ENCODE results near the gene ISG20. TPM values are rescaled to one million over a fixed set of nuclear protein-coding genes. Genes with fewer than 3 reads are reported as not detected.
"Not testable (repeated sequence)": the region's sequence is repeated elsewhere in the genome, so short reads cannot be mapped to it uniquely, and the experiment has no call there.

Gene ISG20
- polyA plus RNA-seq, 1 donor (not counting 4 experiments of a cell fraction or from before 2014, with no cell fraction given) = 8.9 TPM

DNA sequence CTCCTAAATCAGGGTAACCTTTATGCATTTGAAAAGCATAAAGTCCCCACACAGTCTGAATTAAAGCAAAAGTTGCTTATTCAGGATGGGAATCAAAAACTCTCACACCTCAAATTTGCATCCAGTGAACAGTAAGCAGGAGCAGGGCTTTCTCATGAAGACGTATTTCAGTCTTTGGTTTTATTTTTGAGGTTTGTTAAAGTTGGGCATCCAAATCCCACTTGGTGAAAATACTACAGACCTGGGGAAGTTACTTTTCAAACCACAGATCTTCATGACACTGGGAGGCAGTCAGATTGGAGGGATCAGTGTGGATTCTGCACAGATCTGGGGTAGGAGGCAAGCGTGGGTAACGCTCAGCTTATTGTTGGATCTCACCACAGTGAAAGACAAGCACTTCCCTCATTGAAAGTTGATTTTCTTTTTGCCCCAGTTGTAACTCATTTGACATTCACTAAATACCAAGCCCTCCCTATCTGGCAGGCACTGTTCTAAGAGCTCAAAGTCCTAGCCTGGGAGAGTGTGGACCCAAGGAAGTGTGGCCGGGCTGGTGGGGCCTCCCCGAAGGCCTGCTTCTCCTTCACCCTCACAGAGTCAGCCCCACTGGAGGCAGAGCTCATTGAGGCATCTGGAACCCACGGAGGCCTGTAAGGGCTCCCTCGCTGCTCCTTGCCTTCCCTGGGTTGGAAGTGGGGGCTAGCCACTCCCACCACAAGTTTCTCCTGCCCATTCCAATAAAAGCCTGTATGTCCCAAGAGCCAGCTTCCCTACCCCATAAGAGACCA is 783 bp upstream of the ISG20 start:
- Histone ChIP-seq H3K9me1 (ENCODE audit: control insufficient read depth, extremely low read depth, insufficient read depth, low read length) (peaks cover 3% of the 10 kb centered on the region), H3K4me3 (ENCODE audit: control insufficient read depth in 2 of 3, extremely low read depth in 1 of 3, insufficient read depth in 2 of 3, low read depth in 1 of 3, low read length in 3 of 3) (peak overlapping the region in 2 of 3 experiments; percentile 9 to 35), H2AFZ (ENCODE audit: control insufficient read depth, low read length) (no peak overlapping the region), H4K20me1 (ENCODE audit: control insufficient read depth, extremely low read depth, insufficient read depth, low read length) (no peaks in the 10 kb centered on the region), H3K4me2 (ENCODE audit: control insufficient read depth, extremely low read depth, insufficient read depth, low read depth, low read length) (peak overlapping the region; percentile 75), H3K9ac (ENCODE audit: control insufficient read depth, extremely low read depth, insufficient read depth, low read length) (peak overlapping the region; percentile 78), H3K79me2 (ENCODE audit: control insufficient read depth, insufficient read depth, low read length) (no peaks in the 10 kb centered on the region), H3K27me3 (ENCODE audit: control insufficient read depth, extremely low read depth, insufficient read depth, low read length) (no peaks in the 10 kb centered on the region), H3K27ac (ENCODE audit: control insufficient read depth, insufficient read depth, low read length) (peak overlapping the region; percentile 92), H3K36me3 (ENCODE audit: control insufficient read depth in 2 of 2, extremely low read depth in 1 of 2, insufficient read depth in 2 of 2, low read length in 2 of 2) (peaks cover 2 to 13% of the 10 kb centered on the region in 2 experiments), H3K4me1 (ENCODE audit: control insufficient read depth, extremely low read depth, insufficient read depth, low read length) (peaks cover 33% of the 10 kb centered on the region), H3K9me3 (ENCODE audit: control insufficient read depth, low read depth, low read length) (no peaks in the 10 kb centered on the region)
- dilution Hi-C loops (cut with MboI; ENCODE audit: extremely low pct_ligation_motif_present, low sequenced_read_pairs) = no loop called here
- FAIRE-seq (no peak), DNase-seq (ENCODE audit: low read depth, low spot score) (no peak)
- TF ChIP-seq EZH2 (IDR thresholded peaks at IDR 0.05; ENCODE audit: low read length) = no peak
- TF ChIP-seq, protein P1, sequence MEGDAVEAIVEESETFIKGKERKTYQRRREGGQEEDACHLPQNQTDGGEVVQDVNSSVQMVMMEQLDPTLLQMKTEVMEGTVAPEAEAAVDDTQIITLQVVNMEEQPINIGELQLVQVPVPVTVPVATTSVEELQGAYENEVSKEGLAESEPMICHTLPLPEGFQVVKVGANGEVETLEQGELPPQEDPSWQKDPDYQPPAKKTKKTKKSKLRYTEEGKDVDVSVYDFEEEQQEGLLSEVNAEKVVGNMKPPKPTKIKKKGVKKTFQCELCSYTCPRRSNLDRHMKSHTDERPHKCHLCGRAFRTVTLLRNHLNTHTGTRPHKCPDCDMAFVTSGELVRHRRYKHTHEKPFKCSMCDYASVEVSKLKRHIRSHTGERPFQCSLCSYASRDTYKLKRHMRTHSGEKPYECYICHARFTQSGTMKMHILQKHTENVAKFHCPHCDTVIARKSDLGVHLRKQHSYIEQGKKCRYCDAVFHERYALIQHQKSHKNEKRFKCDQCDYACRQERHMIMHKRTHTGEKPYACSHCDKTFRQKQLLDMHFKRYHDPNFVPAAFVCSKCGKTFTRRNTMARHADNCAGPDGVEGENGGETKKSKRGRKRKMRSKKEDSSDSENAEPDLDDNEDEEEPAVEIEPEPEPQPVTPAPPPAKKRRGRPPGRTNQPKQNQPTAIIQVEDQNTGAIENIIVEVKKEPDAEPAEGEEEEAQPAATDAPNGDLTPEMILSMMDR (optimal IDR thresholded peaks at IDR 0.05 in 1 of 3, IDR thresholded peaks at IDR 0.05 in 1 of 3, conservative IDR thresholded peaks at IDR 0.05 in 1 of 3; ENCODE audit: extremely low read depth in 1 of 3, insufficient read depth in 2 of 3, low read length in 3 of 3) = no peak

DNA sequence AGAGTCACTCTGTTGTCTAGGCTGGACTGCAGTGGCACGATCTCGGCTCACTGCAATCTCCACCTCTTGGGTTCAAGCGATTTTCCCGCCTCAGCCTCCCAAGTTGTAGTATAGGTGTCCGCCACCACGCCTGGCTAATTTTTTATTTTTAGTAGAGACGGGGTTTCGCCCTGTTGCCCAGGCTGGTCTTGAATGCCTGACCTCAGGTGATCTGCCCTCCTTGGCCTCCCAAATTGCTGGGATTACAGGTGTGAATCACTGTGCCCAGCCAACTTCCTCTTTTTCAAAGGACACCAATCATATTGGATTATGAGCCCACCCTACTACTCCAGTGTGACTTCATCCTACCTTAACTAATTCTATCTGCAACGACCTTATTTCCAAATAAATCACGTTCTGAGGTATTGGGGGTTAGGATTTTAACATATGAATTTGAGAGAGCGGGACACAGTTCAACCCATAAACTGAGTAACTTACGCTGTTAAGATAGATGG is 3.2 kb downstream of the ISG20 start:
- dilution Hi-C loops (cut with MboI; ENCODE audit: extremely low pct_ligation_motif_present, low sequenced_read_pairs) = no loop called here
- FAIRE-seq = no peak

DNA sequence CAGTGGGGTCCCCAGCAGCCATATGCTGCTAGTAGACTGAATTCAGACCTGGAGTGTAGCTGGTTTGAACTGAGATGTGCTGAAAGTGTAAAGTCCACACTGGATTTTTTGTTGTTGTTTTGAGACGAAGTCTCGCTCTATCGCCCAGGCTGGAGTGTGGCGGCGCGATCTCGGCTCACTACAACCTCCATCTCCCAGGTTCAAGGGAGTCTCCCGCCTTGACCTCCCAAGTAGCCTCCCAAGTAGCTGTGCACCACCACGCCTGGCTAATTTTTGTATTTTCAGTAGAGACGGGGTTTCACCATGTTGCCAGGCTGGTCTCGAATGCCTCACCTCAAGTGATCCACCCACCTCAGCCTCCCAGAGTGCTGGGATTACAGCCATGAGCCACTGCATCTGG is 3.7 kb downstream of the ISG20 start:
- H3K36me3 ChIP-seq (ENCODE audit: control insufficient read depth in 2 of 2, extremely low read depth in 1 of 2, insufficient read depth in 2 of 2, low read length in 2 of 2); FAIRE-seq; H3K9me3 ChIP-seq (ENCODE audit: control insufficient read depth, low read depth, low read length); H3K27me3 ChIP-seq (ENCODE audit: control insufficient read depth, extremely low read depth, insufficient read depth, low read length); H3K9me1 ChIP-seq (ENCODE audit: control insufficient read depth, extremely low read depth, insufficient read depth, low read length); H3K4me3 ChIP-seq (ENCODE audit: control insufficient read depth in 2 of 3, extremely low read depth in 1 of 3, insufficient read depth in 2 of 3, low read depth in 1 of 3, low read length in 3 of 3); DNase-seq (ENCODE audit: low read depth, low spot score); H3K4me2 ChIP-seq (ENCODE audit: control insufficient read depth, extremely low read depth, insufficient read depth, low read depth, low read length); H3K79me2 ChIP-seq (ENCODE audit: control insufficient read depth, insufficient read depth, low read length); H3K27ac ChIP-seq (ENCODE audit: control insufficient read depth, insufficient read depth, low read length); H2AFZ ChIP-seq (ENCODE audit: control insufficient read depth, low read length); H3K9ac ChIP-seq (ENCODE audit: control insufficient read depth, extremely low read depth, insufficient read depth, low read length); H4K20me1 ChIP-seq (ENCODE audit: control insufficient read depth, extremely low read depth, insufficient read depth, low read length); dilution Hi-C loops (cut with MboI; ENCODE audit: extremely low pct_ligation_motif_present, low sequenced_read_pairs): not testable (repeated sequence)
- peaks cover 22% of the 10 kb centered on the region for H3K4me1 ChIP-seq (ENCODE audit: control insufficient read depth, extremely low read depth, insufficient read depth, low read length)

More for the DNA sequence above, 3.2 kb downstream of the ISG20 start:
- TF ChIP-seq EZH2 (IDR thresholded peaks at IDR 0.05; ENCODE audit: low read length) = no peak
- TF ChIP-seq, protein P1 (optimal IDR thresholded peaks at IDR 0.05 in 1 of 3, IDR thresholded peaks at IDR 0.05 in 1 of 3, conservative IDR thresholded peaks at IDR 0.05 in 1 of 3; ENCODE audit: extremely low read depth in 1 of 3, insufficient read depth in 2 of 3, low read length in 3 of 3) = no peak
- H2AFZ ChIP-seq (ENCODE audit: control insufficient read depth, low read length) = no peak overlapping the region
- no peaks in the 10 kb centered on the region for H3K36me3 ChIP-seq (ENCODE audit: control insufficient read depth in 2 of 2, extremely low read depth in 1 of 2, insufficient read depth in 2 of 2, low read length in 2 of 2)
- H3K9me3 ChIP-seq (ENCODE audit: control insufficient read depth, low read depth, low read length) = no peaks in the 10 kb centered on the region
- H3K4me2 ChIP-seq (ENCODE audit: control insufficient read depth, extremely low read depth, insufficient read depth, low read depth, low read length) = no peak overlapping the region
- no peaks in the 10 kb centered on the region for H3K79me2 ChIP-seq (ENCODE audit: control insufficient read depth, insufficient read depth, low read length)
- H3K9ac ChIP-seq (ENCODE audit: control insufficient read depth, extremely low read depth, insufficient read depth, low read length) = no peak overlapping the region
- no peak overlapping the region for H3K27ac ChIP-seq (ENCODE audit: control insufficient read depth, insufficient read depth, low read length)
- H3K9me1 ChIP-seq (ENCODE audit: control insufficient read depth, extremely low read depth, insufficient read depth, low read length) = no peaks in the 10 kb centered on the region
- no peaks in the 10 kb centered on the region for H3K27me3 ChIP-seq (ENCODE audit: control insufficient read depth, extremely low read depth, insufficient read depth, low read length)
- H3K4me1 ChIP-seq (ENCODE audit: control insufficient read depth, extremely low read depth, insufficient read depth, low read length) = peaks cover 20% of the 10 kb centered on the region
- no peak overlapping the region for H3K4me3 ChIP-seq (ENCODE audit: control insufficient read depth in 2 of 3, extremely low read depth in 1 of 3, insufficient read depth in 2 of 3, low read depth in 1 of 3, low read length in 3 of 3)
- no peak for DNase-seq (ENCODE audit: low read depth, low spot score)
- H4K20me1 ChIP-seq (ENCODE audit: control insufficient read depth, extremely low read depth, insufficient read depth, low read length) = no peaks in the 10 kb centered on the region

Data from keratinocyte (primary cell).